NCI-H187 treated with DMSO at 0.1 percent for 48 hours (cell line): Measurements from ENCODE around the gene KRTAP3-2.

Experiments
- DNase-seq: peaks from one replicate; lab custom pipeline; 2025; lab: John Stamatoyannopoulos, UW

Gene KRTAP3-2

GRCh38 chr17:40963838-40964237 is 35.9 kb downstream of the KRTAP3-2 start:
- DNase-seq, result no peak

- no peak for DNase-seq
Measured at GRCh38 chr17:40962059-40962561, 37.6 kb downstream of the KRTAP3-2 start.

- DNase-seq, result no peak
Measured at GRCh38 chr17:40961591-40961990, 38.1 kb downstream of the KRTAP3-2 start.

GRCh38 chr17:40960144-40960543 is 39.6 kb downstream of the KRTAP3-2 start:
- DNase-seq, result no peak

GRCh38 chr17:40958086-40958953 is 41.4 kb downstream of the KRTAP3-2 start:
- no peak for DNase-seq

GRCh38 chr17:40956401-40957254 is 43.1 kb downstream of the KRTAP3-2 start:
- no peak for DNase-seq

GRCh38 chr17:40953881-40954280 is 45.8 kb downstream of the KRTAP3-2 start:
- DNase-seq, result no peak

GRCh38 chr17:40952661-40953060 is 47.0 kb downstream of the KRTAP3-2 start:
- no peak for DNase-seq

GRCh38 chr17:40952154-40952553 is 47.6 kb downstream of the KRTAP3-2 start:
- DNase-seq, result no peak

GRCh38 chr17:40951011-40951622 is 48.6 kb downstream of the KRTAP3-2 start:
- DNase-seq, result no peak

- DNase-seq, result no peak
Measured at GRCh38 chr17:40950176-40950575, 49.5 kb downstream of the KRTAP3-2 start.

- DNase-seq, result no peak
Measured at GRCh38 chr17:40949418-40949817, 50.3 kb downstream of the KRTAP3-2 start.
